ENCODE results near the gene DPF1. TPM values are rescaled to one million over a fixed set of nuclear protein-coding genes. Genes with fewer than 3 reads are reported as not detected.

DPF1 gene
- total and polyA plus RNA-seq, 2 donors (not counting 1 experiment from before 2014, with no cell fraction given): not detected

DNA sequence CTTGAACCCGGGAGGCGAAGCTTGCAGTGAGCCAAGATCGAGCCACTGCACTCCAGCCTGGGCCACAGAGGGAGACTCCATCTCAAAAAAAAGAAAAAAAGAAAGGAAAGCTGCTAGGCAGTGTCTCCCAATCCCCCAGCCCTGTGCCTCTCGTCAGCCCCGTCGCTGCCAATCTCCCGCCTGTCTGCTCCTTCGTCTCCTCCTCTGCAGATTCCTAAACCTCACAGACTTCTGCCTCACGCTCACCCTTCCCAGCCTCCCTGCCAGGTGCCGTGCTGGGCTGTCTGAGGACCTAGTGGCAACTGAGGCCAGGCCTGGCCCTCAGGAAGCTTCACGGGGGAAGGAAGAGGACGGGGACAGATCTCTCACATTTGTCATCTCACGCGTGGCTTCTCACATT, 21.5 kb downstream of the DPF1 start:
- Histone ChIP-seq H3K36me3 (replicated peaks in 1 of 2; ENCODE audit: control extremely low read depth in 1 of 2, control insufficient read depth in 1 of 2, extremely low read depth in 1 of 2, insufficient read depth in 2 of 2, low read length in 1 of 2) (peaks cover 0 to 78% of the 10 kb centered on the region in 2 experiments), H3K9ac (ENCODE audit: low read length) (no peak overlapping the region), H3K4me1 (ENCODE audit: control insufficient read depth in 2 of 2, insufficient read depth in 2 of 2, low read length in 2 of 2) (no peaks in the 10 kb centered on the region), H4K20me1 (ENCODE audit: control insufficient read depth, insufficient read depth, low read length, poor library complexity, severe bottlenecking) (peaks cover 45% of the 10 kb centered on the region), H3K79me2 (ENCODE audit: control insufficient read depth, insufficient read depth, low read length) (no peaks in the 10 kb centered on the region), H3K27ac (ENCODE audit: low read length in 2 of 2) (no peak overlapping the region), H2AFZ (ENCODE audit: insufficient read depth, low read depth, low read length, poor library complexity, severe bottlenecking) (no peak overlapping the region), H3K9me3 (ENCODE audit: control extremely low read depth in 1 of 3, control insufficient read depth in 2 of 3, insufficient read depth in 1 of 3, low read length in 2 of 3) (peaks cover 0 to 6% (median 0%) of the 10 kb centered on the region in 3 donors), H3K27me3 (replicated peaks in 1 of 4; ENCODE audit: control extremely low read depth in 1 of 4, control insufficient read depth in 3 of 4, insufficient read depth in 4 of 4, low read length in 3 of 4) (peaks cover 0 to 8% (median 0%) of the 10 kb centered on the region in 4 experiments), H3K4me2 (replicated peaks; ENCODE audit: low read depth, low read length, poor library complexity, severe bottlenecking) (no peak overlapping the region), H3K4me3 (ENCODE audit: control extremely low read depth in 1 of 5, extremely low read depth in 1 of 5, insufficient read depth in 1 of 5, low read depth in 2 of 5, low read length in 4 of 5) (no peak overlapping the region)
- no peak for TF ChIP-seq EZH2 (IDR thresholded peaks at IDR 0.05; ENCODE audit: borderline replicate concordance, insufficient read depth, low read depth, low read length, poor library complexity, severe bottlenecking)
- TF ChIP-seq, protein P1, sequence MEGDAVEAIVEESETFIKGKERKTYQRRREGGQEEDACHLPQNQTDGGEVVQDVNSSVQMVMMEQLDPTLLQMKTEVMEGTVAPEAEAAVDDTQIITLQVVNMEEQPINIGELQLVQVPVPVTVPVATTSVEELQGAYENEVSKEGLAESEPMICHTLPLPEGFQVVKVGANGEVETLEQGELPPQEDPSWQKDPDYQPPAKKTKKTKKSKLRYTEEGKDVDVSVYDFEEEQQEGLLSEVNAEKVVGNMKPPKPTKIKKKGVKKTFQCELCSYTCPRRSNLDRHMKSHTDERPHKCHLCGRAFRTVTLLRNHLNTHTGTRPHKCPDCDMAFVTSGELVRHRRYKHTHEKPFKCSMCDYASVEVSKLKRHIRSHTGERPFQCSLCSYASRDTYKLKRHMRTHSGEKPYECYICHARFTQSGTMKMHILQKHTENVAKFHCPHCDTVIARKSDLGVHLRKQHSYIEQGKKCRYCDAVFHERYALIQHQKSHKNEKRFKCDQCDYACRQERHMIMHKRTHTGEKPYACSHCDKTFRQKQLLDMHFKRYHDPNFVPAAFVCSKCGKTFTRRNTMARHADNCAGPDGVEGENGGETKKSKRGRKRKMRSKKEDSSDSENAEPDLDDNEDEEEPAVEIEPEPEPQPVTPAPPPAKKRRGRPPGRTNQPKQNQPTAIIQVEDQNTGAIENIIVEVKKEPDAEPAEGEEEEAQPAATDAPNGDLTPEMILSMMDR (IDR thresholded peaks at IDR 0.05): no peak
- DNase-seq: no peak
- 91% methylated on average over 13 of the region's 14 CpGs for WGBS (ENCODE audit: insufficient coverage)
- H3K9me3 Mint-ChIP-seq (ENCODE audit: insufficient read depth): no peaks in the 10 kb centered on the region
- intact Hi-C loops (cut with micrococcal nuclease): no loop called here
- H3K4me1 Mint-ChIP-seq: no peaks in the 10 kb centered on the region
- H3K27ac Mint-ChIP-seq: no peak overlapping the region
- ChIA-PET CTCF (no interaction called here), POLR2A (no interaction called here)
- no peak for ATAC-seq (ENCODE audit: low read depth)
- no peak overlapping the region for H3K4me3 Mint-ChIP-seq
- peaks cover 3% of the 10 kb centered on the region for H3K27me3 Mint-ChIP-seq

GRCh38 chr19:38201731-38202130, 22.3 kb downstream of the DPF1 start:
- H3K4me1 Mint-ChIP-seq: no peaks in the 10 kb centered on the region
- H3K79me2 ChIP-seq (ENCODE audit: control insufficient read depth, insufficient read depth, low read length): no peaks in the 10 kb centered on the region
- ATAC-seq (ENCODE audit: low read depth): no peak
- no peak overlapping the region for H3K27ac ChIP-seq (ENCODE audit: low read length in 2 of 2)
- H3K27me3 ChIP-seq (replicated peaks in 1 of 4; ENCODE audit: control extremely low read depth in 1 of 4, control insufficient read depth in 3 of 4, insufficient read depth in 4 of 4, low read length in 3 of 4): peaks cover 0 to 8% (median 0%) of the 10 kb centered on the region in 4 experiments
- H4K20me1 ChIP-seq (ENCODE audit: control insufficient read depth, insufficient read depth, low read length, poor library complexity, severe bottlenecking): peaks cover 45% of the 10 kb centered on the region
- H3K36me3 ChIP-seq (replicated peaks in 1 of 2; ENCODE audit: control extremely low read depth in 1 of 2, control insufficient read depth in 1 of 2, extremely low read depth in 1 of 2, insufficient read depth in 2 of 2, low read length in 1 of 2): peaks cover 0 to 80% of the 10 kb centered on the region in 2 experiments
- WGBS (ENCODE audit: insufficient coverage): 94% methylated on average over 15 of the region's 15 CpGs
- TF ChIP-seq, protein P1 (IDR thresholded peaks at IDR 0.05): no peak
- TF ChIP-seq EZH2 (IDR thresholded peaks at IDR 0.05; ENCODE audit: borderline replicate concordance, insufficient read depth, low read depth, low read length, poor library complexity, severe bottlenecking): no peak
- peaks cover 0 to 8% (median 0%) of the 10 kb centered on the region in 3 donors for H3K9me3 ChIP-seq (ENCODE audit: control extremely low read depth in 1 of 3, control insufficient read depth in 2 of 3, insufficient read depth in 1 of 3, low read length in 2 of 3)
- H3K4me3 Mint-ChIP-seq: no peak overlapping the region
- no peak overlapping the region for H2AFZ ChIP-seq (ENCODE audit: insufficient read depth, low read depth, low read length, poor library complexity, severe bottlenecking)
- no peak overlapping the region for H3K4me3 ChIP-seq (ENCODE audit: control extremely low read depth in 1 of 5, extremely low read depth in 1 of 5, insufficient read depth in 1 of 5, low read depth in 2 of 5, low read length in 4 of 5)
- DNase-seq: no peak
- H3K4me2 ChIP-seq (replicated peaks; ENCODE audit: low read depth, low read length, poor library complexity, severe bottlenecking): no peak overlapping the region
- peaks cover 3% of the 10 kb centered on the region for H3K27me3 Mint-ChIP-seq
- no peaks in the 10 kb centered on the region for H3K4me1 ChIP-seq (ENCODE audit: control insufficient read depth in 2 of 2, insufficient read depth in 2 of 2, low read length in 2 of 2)
- intact Hi-C loops (cut with micrococcal nuclease): no loop called here
- ChIA-PET CTCF (interaction anchor here (0.6 kb wide), 1 partner anchor 133 kb away, joined by 3 read pairs; no protein-coding TSS in a partner anchor), POLR2A (no interaction called here)
- H3K9ac ChIP-seq (ENCODE audit: low read length): no peak overlapping the region
- no peaks in the 10 kb centered on the region for H3K9me3 Mint-ChIP-seq (ENCODE audit: insufficient read depth)
- no peak overlapping the region for H3K27ac Mint-ChIP-seq
